ENCODE measurements around the gene KCNJ2.
A peak's percentile ranks its signal among the peaks of the same experiment; 100 is the strongest.

Gene KCNJ2

DNA sequence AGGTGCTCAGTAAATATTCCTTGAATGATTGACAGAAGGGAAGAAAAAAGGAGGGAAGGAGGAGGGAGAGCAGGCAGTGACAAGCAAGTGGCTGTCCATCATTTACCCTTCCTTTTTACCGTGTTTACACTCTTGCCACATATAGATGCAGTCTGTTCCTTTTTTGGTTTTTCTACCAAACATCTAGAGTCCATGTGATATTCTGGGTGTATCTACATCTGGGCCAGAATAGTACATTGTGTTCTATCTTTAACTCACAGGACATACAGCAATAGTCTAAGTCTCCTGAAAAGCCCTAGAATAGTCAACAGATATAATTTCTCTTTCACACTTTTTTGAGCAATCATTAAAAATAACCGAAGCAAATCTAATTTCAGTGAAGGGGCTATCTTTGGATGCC lies 33.5 kb downstream of the KCNJ2 start:
- Histone ChIP-seq H3K4me3 (replicated peaks; ENCODE audit: insufficient read depth, low read length) (no peak overlapping the region), H3K27me3 (ENCODE audit: insufficient read depth, poor library complexity, severe bottlenecking) (no peaks in the 10 kb centered on the region), H3K27ac (replicated peaks) (no peak overlapping the region)
- DNase-seq (ENCODE audit: low read depth in 1 of 2, low spot score in 1 of 2) = peak in 1 of 2 experiments; percentile 28
- TF ChIP-seq SPI1 (IDR thresholded peaks at IDR 0.05; ENCODE audit: borderline replicate concordance, low read depth) (peak; percentile 16; the same call in 1 of the 2 replicates), POLR2AphosphoS5 (IDR thresholded peaks at IDR 0.05; ENCODE audit: low read depth) (no peak)

DNA sequence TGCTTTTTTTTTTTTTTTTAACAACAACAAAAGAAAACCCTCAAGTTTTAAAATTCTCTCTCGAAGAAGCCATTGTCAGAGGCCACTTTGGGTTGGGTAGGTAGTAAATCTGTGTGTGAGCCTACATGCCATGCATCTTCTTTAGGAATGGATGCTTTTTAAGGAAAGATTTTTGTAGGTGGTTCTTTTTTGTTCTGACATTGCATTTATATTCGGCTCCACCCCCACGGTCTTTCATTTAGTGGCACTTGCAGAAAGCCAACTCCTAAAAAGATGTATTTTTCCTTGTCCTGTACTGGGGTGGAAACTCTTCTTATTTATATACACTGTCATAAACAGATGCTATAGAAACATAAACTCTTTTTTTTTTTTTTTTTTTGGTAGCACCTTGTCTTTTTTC lies 35.1 kb downstream of the KCNJ2 start:
- Histone ChIP-seq H3K27ac (replicated peaks) (no peak overlapping the region; the same call in 1 of the 2 replicates), H3K4me3 (replicated peaks; ENCODE audit: insufficient read depth, low read length) (no peak overlapping the region), H3K27me3 (ENCODE audit: insufficient read depth, poor library complexity, severe bottlenecking) (no peaks in the 10 kb centered on the region)
- TF ChIP-seq, protein P1, sequence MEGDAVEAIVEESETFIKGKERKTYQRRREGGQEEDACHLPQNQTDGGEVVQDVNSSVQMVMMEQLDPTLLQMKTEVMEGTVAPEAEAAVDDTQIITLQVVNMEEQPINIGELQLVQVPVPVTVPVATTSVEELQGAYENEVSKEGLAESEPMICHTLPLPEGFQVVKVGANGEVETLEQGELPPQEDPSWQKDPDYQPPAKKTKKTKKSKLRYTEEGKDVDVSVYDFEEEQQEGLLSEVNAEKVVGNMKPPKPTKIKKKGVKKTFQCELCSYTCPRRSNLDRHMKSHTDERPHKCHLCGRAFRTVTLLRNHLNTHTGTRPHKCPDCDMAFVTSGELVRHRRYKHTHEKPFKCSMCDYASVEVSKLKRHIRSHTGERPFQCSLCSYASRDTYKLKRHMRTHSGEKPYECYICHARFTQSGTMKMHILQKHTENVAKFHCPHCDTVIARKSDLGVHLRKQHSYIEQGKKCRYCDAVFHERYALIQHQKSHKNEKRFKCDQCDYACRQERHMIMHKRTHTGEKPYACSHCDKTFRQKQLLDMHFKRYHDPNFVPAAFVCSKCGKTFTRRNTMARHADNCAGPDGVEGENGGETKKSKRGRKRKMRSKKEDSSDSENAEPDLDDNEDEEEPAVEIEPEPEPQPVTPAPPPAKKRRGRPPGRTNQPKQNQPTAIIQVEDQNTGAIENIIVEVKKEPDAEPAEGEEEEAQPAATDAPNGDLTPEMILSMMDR (IDR thresholded peaks at IDR 0.05; ENCODE audit: insufficient read depth, low read length) = no peak
- no peak for TF ChIP-seq GABPA (IDR thresholded peaks at IDR 0.05; ENCODE audit: low read depth)
- TF ChIP-seq, protein P2, sequence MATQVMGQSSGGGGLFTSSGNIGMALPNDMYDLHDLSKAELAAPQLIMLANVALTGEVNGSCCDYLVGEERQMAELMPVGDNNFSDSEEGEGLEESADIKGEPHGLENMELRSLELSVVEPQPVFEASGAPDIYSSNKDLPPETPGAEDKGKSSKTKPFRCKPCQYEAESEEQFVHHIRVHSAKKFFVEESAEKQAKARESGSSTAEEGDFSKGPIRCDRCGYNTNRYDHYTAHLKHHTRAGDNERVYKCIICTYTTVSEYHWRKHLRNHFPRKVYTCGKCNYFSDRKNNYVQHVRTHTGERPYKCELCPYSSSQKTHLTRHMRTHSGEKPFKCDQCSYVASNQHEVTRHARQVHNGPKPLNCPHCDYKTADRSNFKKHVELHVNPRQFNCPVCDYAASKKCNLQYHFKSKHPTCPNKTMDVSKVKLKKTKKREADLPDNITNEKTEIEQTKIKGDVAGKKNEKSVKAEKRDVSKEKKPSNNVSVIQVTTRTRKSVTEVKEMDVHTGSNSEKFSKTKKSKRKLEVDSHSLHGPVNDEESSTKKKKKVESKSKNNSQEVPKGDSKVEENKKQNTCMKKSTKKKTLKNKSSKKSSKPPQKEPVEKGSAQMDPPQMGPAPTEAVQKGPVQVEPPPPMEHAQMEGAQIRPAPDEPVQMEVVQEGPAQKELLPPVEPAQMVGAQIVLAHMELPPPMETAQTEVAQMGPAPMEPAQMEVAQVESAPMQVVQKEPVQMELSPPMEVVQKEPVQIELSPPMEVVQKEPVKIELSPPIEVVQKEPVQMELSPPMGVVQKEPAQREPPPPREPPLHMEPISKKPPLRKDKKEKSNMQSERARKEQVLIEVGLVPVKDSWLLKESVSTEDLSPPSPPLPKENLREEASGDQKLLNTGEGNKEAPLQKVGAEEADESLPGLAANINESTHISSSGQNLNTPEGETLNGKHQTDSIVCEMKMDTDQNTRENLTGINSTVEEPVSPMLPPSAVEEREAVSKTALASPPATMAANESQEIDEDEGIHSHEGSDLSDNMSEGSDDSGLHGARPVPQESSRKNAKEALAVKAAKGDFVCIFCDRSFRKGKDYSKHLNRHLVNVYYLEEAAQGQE (IDR thresholded peaks at IDR 0.05; ENCODE audit: insufficient replicate concordance, low read depth) = no peak
- TF ChIP-seq POLR2AphosphoS5 (IDR thresholded peaks at IDR 0.05; ENCODE audit: low read depth) = no peak
- no peak for TF ChIP-seq SPI1 (IDR thresholded peaks at IDR 0.05; ENCODE audit: borderline replicate concordance, low read depth)
- DNase-seq (ENCODE audit: low read depth in 1 of 2, low spot score in 1 of 2) = no peak

DNA sequence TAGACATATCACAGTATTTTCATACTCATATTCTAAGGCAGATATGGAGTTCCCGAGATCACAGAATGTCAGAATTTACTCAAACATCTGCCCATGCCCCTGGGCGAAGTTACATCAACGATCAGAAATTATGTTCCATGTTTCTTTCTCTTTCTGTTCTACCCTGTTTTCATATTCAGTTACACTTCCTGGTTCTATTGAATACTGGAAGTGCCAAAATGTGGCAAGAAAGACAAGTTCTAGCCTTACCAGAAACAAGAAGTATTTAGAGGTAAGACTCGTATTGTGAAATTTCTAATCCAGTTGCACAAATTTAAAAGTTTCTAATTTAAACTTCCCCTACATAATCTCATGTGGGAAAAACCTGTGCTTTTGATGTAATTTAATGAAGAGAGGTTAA lies 36.1 kb downstream of the KCNJ2 start:
- TF ChIP-seq SPI1 (IDR thresholded peaks at IDR 0.05; ENCODE audit: borderline replicate concordance, low read depth) (peak; percentile 85), GABPA (IDR thresholded peaks at IDR 0.05; ENCODE audit: low read depth) (no peak), POLR2AphosphoS5 (IDR thresholded peaks at IDR 0.05; ENCODE audit: low read depth) (no peak)
- TF ChIP-seq, protein P2 (IDR thresholded peaks at IDR 0.05; ENCODE audit: insufficient replicate concordance, low read depth) = no peak
- Histone ChIP-seq H3K27ac (replicated peaks) (peak overlapping the region; percentile 82), H3K27me3 (ENCODE audit: insufficient read depth, poor library complexity, severe bottlenecking) (no peaks in the 10 kb centered on the region), H3K4me3 (replicated peaks; ENCODE audit: insufficient read depth, low read length) (0 out of 2 replicates have a peak overlapping the region, but pooled peaks have one; percentile 7)
- DNase-seq (ENCODE audit: low read depth in 1 of 2, low spot score in 1 of 2) = peak; percentile 72 to 79

DNA sequence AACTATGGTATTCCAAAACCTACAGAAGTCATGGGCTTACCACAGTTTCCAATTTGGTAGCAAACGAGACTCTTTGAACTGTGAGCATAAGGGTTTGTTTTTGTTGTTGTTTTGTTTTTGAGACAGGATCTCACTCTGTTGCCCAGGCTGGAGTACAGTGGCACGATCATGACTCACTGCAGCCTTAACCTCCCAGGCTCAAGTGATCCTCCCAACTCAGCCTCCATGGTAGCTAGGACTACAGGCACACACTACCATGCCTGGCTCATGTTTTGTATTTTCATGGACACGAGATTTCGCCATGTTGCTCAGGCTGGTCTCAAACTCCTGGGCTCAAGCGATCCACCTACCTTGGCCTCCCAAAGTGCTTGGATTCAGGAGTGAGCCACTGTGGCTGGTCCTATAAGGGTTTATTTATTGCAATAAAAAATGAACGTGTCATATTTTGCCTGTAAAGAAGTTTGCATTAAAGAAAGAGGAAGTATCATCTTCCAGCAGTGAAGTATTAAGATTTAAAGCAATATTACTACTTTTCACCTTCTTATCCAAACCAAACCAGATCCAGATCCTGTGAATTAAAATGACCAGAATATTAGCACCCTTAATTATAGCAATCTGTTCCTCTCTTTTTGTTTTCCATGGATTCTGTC lies 37.2 kb downstream of the KCNJ2 start:
- Histone ChIP-seq H3K4me3 (replicated peaks; ENCODE audit: insufficient read depth, low read length) (no peak overlapping the region), H3K27me3 (ENCODE audit: insufficient read depth, poor library complexity, severe bottlenecking) (no peaks in the 10 kb centered on the region), H3K27ac (replicated peaks) (peak overlapping the region; percentile 82)
- TF ChIP-seq, protein P2 (IDR thresholded peaks at IDR 0.05; ENCODE audit: insufficient replicate concordance, low read depth) = no peak
- no peak for TF ChIP-seq GABPA (IDR thresholded peaks at IDR 0.05; ENCODE audit: low read depth)
- no peak for TF ChIP-seq SPI1 (IDR thresholded peaks at IDR 0.05; ENCODE audit: borderline replicate concordance, low read depth)
- TF ChIP-seq, protein P1 (IDR thresholded peaks at IDR 0.05; ENCODE audit: insufficient read depth, low read length) = no peak
- no peak for TF ChIP-seq POLR2AphosphoS5 (IDR thresholded peaks at IDR 0.05; ENCODE audit: low read depth)
- DNase-seq (ENCODE audit: low read depth in 1 of 2, low spot score in 1 of 2) = no peak
